Measurements from ENCODE around the gene METTL4.

The METTL4 gene

GRCh38 chr18:2570772-2571199 is 519 bp downstream of the METTL4 start (continued):
- TF ChIP-seq, protein P1, sequence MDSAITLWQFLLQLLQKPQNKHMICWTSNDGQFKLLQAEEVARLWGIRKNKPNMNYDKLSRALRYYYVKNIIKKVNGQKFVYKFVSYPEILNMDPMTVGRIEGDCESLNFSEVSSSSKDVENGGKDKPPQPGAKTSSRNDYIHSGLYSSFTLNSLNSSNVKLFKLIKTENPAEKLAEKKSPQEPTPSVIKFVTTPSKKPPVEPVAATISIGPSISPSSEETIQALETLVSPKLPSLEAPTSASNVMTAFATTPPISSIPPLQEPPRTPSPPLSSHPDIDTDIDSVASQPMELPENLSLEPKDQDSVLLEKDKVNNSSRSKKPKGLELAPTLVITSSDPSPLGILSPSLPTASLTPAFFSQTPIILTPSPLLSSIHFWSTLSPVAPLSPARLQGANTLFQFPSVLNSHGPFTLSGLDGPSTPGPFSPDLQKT (IDR thresholded peaks at IDR 0.05; ENCODE audit: borderline replicate concordance, low read depth, low read length), result no peak
- TF ChIP-seq, protein P2, sequence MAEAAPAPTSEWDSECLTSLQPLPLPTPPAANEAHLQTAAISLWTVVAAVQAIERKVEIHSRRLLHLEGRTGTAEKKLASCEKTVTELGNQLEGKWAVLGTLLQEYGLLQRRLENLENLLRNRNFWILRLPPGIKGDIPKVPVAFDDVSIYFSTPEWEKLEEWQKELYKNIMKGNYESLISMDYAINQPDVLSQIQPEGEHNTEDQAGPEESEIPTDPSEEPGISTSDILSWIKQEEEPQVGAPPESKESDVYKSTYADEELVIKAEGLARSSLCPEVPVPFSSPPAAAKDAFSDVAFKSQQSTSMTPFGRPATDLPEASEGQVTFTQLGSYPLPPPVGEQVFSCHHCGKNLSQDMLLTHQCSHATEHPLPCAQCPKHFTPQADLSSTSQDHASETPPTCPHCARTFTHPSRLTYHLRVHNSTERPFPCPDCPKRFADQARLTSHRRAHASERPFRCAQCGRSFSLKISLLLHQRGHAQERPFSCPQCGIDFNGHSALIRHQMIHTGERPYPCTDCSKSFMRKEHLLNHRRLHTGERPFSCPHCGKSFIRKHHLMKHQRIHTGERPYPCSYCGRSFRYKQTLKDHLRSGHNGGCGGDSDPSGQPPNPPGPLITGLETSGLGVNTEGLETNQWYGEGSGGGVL (tag by site-specific recombination; IDR thresholded peaks at IDR 0.05), result 0 out of 2 replicates have a peak, but pooled peaks have one; percentile 8
- TF ChIP-seq ZNF169 (tag by site-specific recombination; IDR thresholded peaks at IDR 0.05) (no peak), OVOL3 (tag by site-specific recombination; IDR thresholded peaks at IDR 0.05) (no peak), ZNF623 (tag by site-specific recombination; IDR thresholded peaks at IDR 0.05) (no peak), ZBTB20 (tag by site-specific recombination; IDR thresholded peaks at IDR 0.05) (peak; percentile 86), ZNF558 (tag by site-specific recombination; IDR thresholded peaks at IDR 0.05) (no peak), SCRT1 (tag by site-specific recombination; IDR thresholded peaks at IDR 0.05; ENCODE audit: borderline replicate concordance) (no peak), ZNF747 (tag by site-specific recombination; IDR thresholded peaks at IDR 0.05) (no peak), YY1 (tag by site-specific recombination; IDR thresholded peaks at IDR 0.05) (no peak), BCL11A (tag by site-specific recombination; IDR thresholded peaks at IDR 0.05; ENCODE audit: low read depth) (no peak), ZSCAN4 (tag by site-specific recombination; IDR thresholded peaks at IDR 0.05) (no peak), SP3 (tag by site-specific recombination; IDR thresholded peaks at IDR 0.05) (no peak), ZBTB21 (tag by site-specific recombination; IDR thresholded peaks at IDR 0.05) (no peak), EGR2 (tag by site-specific recombination; IDR thresholded peaks at IDR 0.05; ENCODE audit: low read depth) (peak; percentile 41; the same call in 1 of the 2 replicates), BCL11B (tag by site-specific recombination; IDR thresholded peaks at IDR 0.05; ENCODE audit: low read depth) (no peak), ZSCAN5A (tag by site-specific recombination; IDR thresholded peaks at IDR 0.05) (no peak), ZNF248 (tag by site-specific recombination; IDR thresholded peaks at IDR 0.05) (no peak), ZNF350 (tag by site-specific recombination; IDR thresholded peaks at IDR 0.05) (no peak), ZNF146 (tag by site-specific recombination; IDR thresholded peaks at IDR 0.05) (no peak)
- TF ChIP-seq, protein P3, sequence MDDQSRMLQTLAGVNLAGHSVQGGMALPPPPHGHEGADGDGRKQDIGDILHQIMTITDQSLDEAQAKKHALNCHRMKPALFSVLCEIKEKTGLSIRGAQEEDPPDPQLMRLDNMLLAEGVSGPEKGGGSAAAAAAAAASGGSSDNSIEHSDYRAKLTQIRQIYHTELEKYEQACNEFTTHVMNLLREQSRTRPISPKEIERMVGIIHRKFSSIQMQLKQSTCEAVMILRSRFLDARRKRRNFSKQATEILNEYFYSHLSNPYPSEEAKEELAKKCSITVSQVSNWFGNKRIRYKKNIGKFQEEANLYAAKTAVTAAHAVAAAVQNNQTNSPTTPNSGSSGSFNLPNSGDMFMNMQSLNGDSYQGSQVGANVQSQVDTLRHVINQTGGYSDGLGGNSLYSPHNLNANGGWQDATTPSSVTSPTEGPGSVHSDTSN (CRISPR knock-in tag; IDR thresholded peaks at IDR 0.05), result no peak
- TF ChIP-seq, protein P4, sequence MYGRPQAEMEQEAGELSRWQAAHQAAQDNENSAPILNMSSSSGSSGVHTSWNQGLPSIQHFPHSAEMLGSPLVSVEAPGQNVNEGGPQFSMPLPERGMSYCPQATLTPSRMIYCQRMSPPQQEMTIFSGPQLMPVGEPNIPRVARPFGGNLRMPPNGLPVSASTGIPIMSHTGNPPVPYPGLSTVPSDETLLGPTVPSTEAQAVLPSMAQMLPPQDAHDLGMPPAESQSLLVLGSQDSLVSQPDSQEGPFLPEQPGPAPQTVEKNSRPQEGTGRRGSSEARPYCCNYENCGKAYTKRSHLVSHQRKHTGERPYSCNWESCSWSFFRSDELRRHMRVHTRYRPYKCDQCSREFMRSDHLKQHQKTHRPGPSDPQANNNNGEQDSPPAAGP (tag by site-specific recombination; IDR thresholded peaks at IDR 0.05), result no peak

All from HEK293 (cell line).